ENCODE results near the gene CMTM1.

DNA sequence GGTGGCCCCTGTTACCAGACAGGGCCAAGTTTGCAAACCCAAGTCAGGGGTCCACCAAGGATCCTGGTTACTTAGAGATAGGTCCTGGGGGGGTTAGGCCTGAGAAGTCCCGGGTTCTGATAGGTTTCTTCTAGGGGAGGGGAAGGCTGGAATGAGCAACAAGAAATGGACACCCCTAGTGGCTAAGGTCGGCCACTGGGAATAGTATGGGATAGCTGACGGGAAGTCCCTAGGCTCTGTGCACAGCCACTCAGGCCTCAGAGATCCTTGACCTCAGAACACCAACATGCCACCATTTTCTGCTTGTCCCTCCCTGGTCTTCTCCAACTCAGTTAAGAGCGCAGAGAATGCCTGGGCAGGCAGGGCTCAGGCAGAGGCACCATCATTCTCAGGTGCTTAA is 29.7 kb upstream of the CMTM1 start:
- TF ChIP-seq, protein P1, sequence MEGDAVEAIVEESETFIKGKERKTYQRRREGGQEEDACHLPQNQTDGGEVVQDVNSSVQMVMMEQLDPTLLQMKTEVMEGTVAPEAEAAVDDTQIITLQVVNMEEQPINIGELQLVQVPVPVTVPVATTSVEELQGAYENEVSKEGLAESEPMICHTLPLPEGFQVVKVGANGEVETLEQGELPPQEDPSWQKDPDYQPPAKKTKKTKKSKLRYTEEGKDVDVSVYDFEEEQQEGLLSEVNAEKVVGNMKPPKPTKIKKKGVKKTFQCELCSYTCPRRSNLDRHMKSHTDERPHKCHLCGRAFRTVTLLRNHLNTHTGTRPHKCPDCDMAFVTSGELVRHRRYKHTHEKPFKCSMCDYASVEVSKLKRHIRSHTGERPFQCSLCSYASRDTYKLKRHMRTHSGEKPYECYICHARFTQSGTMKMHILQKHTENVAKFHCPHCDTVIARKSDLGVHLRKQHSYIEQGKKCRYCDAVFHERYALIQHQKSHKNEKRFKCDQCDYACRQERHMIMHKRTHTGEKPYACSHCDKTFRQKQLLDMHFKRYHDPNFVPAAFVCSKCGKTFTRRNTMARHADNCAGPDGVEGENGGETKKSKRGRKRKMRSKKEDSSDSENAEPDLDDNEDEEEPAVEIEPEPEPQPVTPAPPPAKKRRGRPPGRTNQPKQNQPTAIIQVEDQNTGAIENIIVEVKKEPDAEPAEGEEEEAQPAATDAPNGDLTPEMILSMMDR (IDR thresholded peaks at IDR 0.05), result no peak
- TF ChIP-seq POLR2A (IDR thresholded peaks at IDR 0.05) (no peak), EP300 (IDR thresholded peaks at IDR 0.05) (no peak)
